GM20431 (cell line): Measurements from ENCODE around the gene IL16.

ENCODE experiments used
- in situ Hi-C: fragments of 300-500 bp; cut with MseI, MboI; formaldehyde crosslinking; loops from one replicate; pipeline ENCODE4 v1.15.0; 2020; ENCODE audit warnings: low sequenced_read_pairs; ENCODE audit not compliant: unreplicated experiment

The IL16 gene

DNA sequence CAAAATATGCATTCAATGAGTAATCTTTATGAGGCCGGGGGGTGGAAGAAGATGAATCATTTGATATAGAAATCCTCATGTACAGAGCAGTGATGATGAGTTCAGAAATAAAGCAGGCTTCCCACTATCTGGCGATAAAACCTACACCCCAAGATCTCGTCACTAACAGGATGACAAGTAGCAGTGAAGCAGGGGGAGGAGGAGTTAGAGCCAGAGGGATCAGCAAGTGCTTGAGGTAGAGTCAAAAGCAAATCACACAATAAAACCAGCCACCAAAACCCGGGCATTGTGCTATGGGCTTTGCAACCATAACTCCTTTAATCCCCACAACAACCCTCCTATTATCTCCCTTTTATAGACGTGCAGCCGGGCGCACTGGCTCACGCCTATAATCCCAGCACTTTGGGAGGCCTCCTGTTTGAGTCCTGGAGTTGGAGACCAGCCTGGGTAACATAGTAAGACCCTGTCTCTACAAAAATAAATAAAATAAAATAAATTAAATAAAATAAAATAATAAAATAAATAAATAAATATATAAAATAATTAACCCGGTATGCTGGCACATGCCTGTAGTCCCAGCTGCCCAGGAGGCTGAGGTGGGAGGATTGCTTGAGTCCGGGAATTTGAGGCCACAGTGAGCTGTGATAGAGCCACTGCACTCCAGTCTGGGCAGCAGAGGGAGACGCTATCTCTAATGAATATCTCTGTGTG is 74.3 kb downstream of the IL16 start:
- in situ Hi-C loops: loop anchor here (10.0 to 25.0 kb wide), 3 partner anchors 64 to 284 kb away; partner anchors contain the start of gene MESD

DNA sequence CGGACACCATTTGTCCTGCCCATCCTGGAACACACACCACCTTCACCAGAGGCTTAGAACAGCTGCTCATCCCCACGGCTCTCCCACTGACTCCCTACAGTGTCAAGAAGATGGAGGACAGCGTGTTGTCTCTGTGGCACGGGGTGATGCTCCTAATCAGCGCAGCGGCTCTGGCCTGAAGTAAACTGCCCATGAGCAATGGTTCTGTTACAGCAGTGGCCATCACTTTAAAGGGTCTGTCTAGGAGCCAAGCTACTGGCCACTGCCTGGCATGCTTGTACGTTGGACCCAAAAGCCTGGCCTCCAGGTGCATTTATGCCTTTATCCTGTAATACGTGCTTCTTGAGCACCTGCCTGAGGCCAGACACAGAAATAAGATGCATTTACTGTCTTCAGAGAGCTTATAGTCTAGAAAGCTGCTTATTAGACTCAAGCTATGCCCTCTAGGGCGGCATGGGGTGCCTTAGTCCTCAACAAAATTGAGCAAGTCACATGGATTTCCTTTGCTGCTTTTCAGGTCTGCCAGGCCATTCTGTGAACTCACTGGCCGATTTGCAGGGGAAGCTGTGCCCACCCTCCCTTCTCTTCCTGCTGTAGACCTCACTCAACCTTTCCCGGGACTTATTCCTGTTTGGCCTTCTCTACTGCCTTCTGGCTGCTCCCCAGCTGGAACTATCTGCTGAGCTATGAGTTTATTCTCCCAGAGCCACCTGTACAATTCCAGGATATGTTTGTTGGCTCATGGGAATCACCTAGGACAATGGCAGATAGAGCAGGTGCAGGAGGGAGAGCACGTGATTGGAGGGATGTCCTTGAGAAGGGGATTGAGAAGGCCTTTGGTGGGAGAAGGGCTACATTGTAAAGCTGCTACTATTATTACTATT is 75.3 kb downstream of the IL16 start:
- in situ Hi-C loops: loop anchor here (10.0 to 25.0 kb wide), 3 partner anchors 63 to 285 kb away; partner anchors contain the start of gene MESD

DNA sequence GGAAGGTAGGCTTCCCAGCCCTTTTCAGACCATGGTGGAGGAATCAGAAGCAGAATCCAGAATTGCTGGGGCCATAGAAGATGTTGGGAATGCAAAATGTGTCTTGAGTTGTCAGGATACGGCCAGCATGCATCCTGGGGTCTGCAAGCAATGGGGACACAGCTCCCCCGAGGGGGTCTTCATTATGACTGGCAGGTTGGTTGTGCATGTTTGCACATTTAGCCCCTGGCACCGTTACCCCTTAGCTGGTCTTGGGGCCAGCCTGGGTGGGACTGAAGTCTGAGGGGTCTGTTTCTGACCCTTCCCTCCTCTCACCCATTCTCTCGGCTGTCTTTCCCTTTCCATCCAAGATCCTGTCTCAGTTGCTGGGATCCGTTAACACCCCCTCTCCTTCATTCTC is 76.5 kb downstream of the IL16 start:
- in situ Hi-C loops: loop anchor here (10.0 to 25.0 kb wide), 3 partner anchors 62 to 286 kb away; partner anchors contain the start of gene MESD

DNA sequence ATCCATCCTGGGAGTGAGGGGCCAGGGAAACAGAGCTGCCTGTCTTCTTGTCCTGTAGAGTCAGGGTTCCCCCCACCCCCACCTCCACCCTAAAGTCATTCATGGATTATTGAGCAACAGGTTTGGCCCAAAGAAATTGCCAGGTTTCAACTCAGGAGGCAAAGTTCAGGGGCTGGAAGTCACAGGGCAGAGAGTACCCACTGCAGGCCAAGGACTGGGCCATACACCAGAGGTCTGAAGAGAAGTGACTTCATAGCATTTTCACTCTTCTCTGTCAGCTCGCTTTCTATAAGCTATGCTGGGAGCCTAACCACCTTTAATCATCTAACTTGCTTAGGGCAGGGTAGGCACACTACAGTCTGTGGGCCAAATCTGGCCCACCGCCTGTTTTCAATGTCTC is 77.2 kb downstream of the IL16 start:
- in situ Hi-C loops: loop anchor here (10.0 to 25.0 kb wide), 3 partner anchors 61 to 287 kb away; partner anchors contain the start of gene MESD

DNA sequence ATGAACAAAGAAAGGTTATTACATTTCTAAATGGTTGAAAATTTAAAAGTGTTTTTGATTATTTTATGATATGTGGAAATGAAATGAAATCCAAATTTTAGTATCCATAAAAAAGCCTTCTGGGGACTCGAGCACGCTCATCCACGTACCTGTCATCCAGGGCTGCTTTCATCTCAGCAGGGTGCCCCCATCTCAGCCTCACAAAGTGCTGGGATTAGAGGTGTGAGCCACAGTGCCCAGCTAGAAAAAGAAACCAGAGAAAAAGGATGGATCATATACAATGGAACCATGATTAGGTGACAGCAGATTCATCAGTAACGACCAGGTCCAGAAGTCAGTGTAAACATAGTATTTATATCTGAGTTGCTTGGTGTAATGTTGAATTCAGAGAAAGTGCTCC is 77.6 kb downstream of the IL16 start:
- in situ Hi-C loops: loop anchor here (10.0 to 25.0 kb wide), 3 partner anchors 61 to 287 kb away; partner anchors contain the start of gene MESD

DNA sequence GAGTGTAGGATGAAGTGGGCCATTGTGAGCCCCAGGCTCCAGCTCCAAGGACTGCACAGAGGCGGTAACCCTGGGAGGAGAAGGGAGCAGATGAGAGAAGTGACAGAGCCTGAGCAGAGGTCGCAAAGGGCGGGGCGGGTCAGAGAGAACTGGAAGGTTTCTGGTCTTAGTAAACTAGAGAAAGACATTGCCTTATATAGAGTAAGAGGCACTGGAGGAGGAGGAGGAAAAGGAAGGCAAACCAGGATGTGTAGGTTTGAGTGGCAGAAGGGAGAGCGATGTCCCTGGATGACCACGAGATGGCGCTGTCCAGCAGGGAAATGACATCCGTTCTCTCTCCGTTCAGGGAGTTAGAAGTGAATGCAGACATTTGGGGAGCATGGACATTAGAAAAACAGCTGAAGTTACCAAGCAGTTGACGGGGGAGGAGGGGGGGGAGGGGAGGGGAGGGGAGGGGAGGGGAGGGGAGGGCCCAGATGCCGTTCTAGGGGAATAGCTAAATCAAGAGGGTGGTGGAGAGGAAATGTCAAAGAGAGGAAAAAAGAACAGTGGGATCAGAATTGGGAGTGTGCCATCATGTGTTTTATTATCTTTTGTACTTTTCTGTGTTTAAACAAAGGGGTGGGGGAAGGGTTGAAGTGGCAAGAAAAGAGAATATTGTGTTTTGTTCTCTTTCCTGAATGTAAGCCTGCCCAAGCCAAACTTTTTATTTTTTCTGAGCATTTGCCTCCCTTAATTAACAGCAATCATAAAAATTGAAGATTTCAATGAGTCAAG is 78.4 kb downstream of the IL16 start:
- in situ Hi-C loops: loop anchor here (10.0 to 25.0 kb wide), 3 partner anchors 60 to 288 kb away; partner anchors contain the start of gene MESD

DNA sequence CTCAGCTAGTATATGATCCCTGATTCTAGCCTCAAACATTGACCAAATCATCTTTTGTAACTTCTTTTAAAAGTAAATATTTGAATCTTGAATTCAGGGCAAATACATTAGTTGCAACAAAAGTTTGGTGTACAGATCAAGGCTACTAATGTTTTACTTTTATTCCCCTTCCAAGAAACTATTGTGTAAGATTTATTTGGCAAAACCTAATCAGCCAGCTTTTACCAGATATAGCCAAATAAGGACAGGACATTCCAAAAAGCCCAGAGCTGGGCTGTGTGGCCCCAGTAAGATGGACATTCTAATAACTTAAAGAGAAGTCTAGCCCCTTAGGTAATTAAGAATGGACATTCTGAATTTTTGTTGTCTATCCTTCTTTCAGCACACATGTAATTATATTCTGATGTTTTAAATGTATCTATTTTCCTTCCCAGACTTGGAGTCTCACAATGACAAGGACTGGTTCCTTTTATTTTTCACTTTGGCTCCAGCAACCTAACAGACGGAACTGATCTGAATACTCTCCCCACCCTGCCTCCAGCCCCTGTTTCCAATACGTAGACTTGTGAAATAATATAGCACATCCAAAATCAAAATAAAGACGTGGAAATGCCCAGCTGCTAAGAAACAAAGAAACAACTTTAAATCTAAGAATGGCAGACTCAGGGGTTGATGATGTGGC is 79.2 kb downstream of the IL16 start:
- in situ Hi-C loops: loop anchor here (10.0 kb wide), 2 partner anchors 59 to 119 kb away; no protein-coding TSS in a partner anchor

DNA sequence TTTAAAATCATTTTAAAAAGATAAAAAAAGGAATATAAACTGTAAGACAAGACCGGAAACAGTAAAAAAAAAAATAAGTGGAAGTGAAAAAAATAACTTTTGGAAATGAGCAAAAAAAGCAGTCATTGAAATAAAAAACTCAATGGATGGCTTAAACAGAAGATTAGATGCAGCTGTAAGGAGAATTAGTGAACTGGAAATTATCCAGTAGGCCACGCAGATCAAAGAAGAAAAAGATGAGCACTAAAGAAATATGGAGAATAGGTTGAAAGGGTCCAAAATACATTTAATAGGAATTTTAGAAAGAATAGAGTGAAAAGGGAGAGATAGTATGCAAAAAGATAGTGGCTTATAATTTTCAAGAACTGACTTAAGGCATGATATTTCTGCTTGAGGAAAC is 80.3 kb downstream of the IL16 start:
- in situ Hi-C loops: loop anchor here (10.0 kb wide), 2 partner anchors 58 to 118 kb away; no protein-coding TSS in a partner anchor

DNA sequence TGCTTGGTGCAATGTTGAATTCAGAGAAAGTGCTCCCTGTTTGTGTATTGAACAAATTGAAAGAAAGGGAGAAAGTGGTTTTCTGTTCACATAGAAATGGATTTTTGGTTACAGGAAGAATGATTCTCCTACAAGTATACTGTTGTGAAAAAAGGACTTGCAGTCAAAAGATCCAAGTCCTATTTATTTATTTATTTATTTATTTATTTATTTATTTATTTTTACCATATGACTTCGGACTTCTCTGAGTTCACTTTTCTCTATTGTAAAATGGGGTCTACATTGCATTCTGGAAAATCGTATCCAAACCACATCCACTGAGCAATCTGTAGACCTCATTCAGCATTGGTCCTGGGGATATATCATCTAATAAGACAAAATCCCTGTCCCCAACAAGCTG is 81.2 kb downstream of the IL16 start:
- in situ Hi-C loops: loop anchor here (10.0 kb wide), 2 partner anchors 57 to 117 kb away; no protein-coding TSS in a partner anchor

DNA sequence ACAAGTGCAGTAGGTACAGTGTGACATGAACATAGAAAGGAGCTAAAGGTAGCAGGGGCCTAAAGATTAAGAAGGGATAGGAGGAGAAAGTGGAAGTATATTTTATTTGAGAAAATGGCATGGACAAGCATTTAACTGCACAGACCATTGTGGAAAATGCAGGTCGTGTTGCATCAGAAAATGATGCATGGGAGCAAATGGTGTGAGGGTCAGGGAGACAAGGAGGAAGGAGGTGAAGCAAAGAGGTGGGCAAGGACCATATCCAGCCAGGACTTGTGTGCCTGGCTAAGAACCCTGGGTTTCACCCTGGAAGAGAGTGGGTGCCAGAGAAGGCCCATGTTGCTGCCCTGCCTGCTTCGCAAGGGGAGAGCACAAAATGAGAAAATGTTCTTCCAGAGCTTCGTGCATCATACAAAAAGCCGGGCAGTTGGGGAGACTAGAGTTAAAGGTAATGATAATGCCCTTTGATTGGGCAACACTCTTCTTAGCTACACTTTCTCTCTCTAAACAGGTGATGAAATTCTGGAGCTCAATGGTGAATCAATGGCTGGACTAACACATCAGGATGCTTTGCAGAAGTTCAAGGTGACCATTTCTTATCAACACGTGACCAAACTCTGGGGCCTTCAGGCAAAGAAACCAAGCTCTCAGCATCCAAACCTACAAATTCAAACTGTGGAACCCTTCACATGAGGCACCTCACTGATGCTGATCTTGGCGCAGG is 81.8 kb downstream of the IL16 start:
- in situ Hi-C loops: loop anchor here (10.0 kb wide), 2 partner anchors 56 to 116 kb away; no protein-coding TSS in a partner anchor

DNA sequence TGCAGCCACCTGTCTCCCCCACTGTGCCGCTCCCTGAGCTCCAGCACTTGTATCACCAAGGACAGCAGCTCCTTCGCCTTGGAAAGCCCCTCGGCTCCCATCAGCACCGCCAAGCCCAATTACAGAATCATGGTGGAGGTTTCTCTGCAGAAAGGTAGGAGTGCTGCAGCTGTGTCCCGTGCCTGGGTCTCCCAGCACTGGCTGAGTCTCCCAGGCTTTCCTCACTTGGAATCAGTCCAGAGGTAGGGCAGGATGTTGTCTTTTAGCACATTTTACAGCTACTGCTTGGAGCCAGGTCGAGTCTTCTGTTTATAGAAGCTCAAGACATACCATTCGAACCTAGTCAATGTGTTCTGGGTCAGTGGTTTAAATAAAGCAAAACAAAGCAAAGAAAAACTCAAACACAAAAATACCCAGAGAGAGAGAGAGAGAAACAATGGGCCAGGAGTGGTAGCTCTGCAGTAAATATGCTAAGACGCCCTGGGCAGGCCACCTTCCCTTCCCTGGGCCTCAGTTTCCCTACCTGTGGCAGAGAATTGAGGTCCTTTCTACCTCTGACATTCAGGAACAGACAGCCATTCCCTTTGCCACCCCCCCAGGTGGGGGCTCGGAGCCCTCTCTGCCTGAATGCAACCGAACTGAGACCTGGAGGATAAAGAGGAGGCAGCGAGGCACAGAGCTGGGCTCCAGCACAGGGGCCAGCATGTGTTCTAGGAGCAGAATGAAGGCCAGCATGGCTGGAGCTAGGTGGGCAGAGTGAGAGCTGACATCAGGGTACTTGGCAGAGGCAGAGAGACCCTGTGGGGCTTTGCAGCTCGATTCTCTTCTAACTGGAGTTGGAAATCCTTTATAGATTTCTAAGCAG is 83.2 kb downstream of the IL16 start:
- in situ Hi-C loops: loop anchor here (10.0 kb wide), 2 partner anchors 55 to 115 kb away; no protein-coding TSS in a partner anchor

DNA sequence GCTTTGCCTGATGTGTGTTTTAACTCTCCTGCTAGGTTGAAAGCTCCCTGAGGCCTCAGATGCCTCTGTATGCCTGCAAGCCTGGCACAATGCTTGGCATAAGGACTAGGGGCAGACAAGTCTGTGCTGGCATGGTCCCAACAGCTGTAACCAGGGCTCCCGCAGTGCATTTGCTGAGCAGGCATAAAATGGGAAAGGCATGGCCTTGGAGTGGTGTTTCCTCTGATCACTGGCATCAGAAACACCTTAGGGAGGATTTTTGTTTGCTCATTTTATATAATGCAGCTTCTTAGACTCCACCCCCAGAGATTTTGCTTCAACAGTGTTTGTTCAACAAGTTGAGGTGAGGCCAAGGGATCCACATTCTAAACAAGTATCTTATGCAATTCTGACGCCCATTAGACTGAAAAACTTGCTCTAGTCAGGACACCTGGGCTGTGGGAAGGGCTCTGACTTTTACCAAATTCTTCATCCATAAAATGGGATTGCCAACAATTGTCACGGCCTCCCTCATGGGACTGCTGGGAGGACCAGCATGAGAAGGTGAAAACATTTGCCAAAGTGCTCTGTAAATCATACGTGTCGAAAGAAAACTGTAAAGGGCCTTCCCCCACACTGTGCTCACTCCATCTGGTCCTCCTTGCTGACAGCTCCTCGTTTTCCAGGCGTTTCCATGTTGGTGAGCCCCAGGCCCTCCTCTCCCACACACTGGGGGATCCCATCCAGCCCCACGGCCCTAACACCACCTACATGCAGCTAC is 84.2 kb downstream of the IL16 start:
- in situ Hi-C loops: no loop called here

DNA sequence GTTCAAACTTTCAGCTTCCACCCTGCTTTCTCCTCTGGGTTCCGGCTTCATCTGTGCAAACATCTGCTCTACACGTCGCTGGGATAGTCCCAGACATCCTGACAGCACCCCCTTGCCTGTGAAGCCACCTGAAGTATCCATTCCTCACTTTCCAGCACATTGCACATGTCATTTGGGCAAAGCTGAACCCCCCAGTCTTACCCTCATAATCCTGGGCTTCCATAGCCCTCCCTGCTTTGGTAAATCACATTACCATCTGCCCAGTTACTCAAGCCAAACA is 84.7 kb downstream of the IL16 start:
- in situ Hi-C loops: no loop called here

DNA sequence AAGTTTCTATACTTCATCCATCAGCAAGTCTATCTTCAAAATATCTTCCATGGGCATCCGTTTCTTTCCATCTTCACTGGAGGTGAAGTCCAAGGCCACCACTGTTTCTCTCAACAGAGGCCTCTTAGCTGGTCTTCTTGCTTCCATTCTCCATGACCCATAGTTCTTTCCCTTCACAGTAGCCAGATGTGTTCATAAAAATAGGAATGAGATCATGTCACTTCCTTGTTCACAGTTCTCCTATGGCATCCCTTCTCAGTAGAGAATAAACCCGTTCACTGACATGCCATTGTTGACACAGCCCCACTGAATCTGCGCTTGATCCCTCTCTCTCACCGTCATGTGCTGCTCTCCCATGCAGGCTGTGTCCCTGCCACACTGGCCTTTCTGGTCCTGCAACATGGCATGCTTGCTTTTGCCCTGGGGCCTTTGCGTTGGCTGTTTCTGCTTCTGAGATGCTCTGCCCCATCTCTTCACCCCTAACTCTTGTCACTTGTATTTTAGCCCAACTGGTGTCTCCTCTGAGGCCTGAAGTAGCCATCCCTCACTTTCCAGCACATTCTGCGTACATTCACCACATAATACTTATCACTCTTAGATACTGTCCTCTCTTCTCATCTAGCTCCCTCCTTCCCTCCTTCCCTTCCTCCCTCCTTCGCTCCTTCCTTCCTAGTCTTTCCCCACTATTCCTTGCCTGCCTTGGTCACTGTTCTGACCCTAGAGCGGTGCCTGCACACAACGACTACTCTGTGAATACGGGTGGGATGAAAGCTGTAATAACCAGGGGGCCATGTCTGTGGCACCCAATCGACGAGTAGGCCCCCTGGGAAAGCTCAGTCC is 85.3 kb downstream of the IL16 start:
- in situ Hi-C loops: no loop called here

DNA sequence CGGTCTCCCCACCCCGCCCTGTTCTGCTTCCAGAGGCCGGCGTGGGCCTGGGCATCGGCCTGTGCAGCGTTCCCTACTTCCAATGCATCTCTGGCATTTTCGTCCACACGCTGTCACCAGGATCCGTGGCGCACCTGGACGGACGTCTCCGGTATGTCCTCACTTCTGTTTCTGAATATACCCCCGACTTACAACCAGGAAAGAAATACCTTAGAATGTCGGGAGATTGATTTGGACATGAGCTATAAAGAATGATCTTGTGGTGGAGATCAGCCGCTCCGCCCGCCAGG is 85.9 kb downstream of the IL16 start:
- in situ Hi-C loops: no loop called here

DNA sequence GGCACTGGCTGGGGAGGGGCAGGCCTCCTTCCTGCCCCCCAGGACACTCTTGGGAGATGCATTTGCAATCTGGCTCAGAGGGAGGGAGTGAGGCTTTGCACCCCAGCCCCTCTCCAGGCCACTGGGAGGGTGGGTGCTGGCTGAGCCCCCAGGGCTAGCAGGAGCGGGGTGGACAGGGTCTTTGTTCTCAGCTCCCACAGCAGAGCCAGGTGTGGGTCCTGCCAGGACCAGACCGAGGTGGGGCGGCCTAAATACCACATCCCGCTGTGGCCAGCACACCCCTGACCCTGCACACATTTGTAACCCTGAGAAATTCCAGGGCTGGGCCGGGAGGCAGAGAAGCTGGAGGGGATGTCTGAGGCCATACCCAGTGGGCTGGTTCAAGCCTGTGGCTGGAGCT is 86.2 kb downstream of the IL16 start:
- in situ Hi-C loops: no loop called here
